HepG2 (cell line): ENCODE data around the gene ANXA9. TPM values are rescaled to one million over a fixed set of nuclear protein-coding genes. Genes with fewer than 3 reads are reported as not detected.

Source experiments
- CBX5 ChIP-seq: sonication (generic); formaldehyde crosslinking; IDR thresholded peaks from 2 replicates; pipeline ENCODE4 v1.4.0; 2020; ENCODE audit warnings: missing genetic modification reagents, borderline replicate concordance
- FOXP1 ChIP-seq, 2 experiments: fragments of 450-650 bp in 1 of 2; IDR thresholded peaks; 2 replicates each; pipeline ENCODE4 v1.6.1; 2017 to 2018; ENCODE audit warnings: antibody characterized with exemption in 1 of 2
- HMG20B ChIP-seq: conservative IDR thresholded peaks from 2 replicates; pipeline ENCODE4 v1.6.1; 2016; ENCODE audit warnings: missing genetic modification reagents, missing compliant biosample characterization
- HMGXB3 ChIP-seq: sonication (generic); formaldehyde crosslinking; IDR thresholded peaks from 2 replicates; pipeline ENCODE4 v1.4.0; 2020; ENCODE audit warnings: missing genetic modification reagents, borderline replicate concordance
- NBN ChIP-seq: fragments of 450-650 bp; conservative IDR thresholded peaks from 2 replicates; pipeline ENCODE4 v1.6.1; 2017
- TARDBP ChIP-seq: sonication (generic); formaldehyde crosslinking; IDR thresholded peaks from 2 replicates; pipeline ENCODE4 v1.8.0; 2022; ENCODE audit warnings: mild to moderate bottlenecking, missing genetic modification reagents
- ZBTB26 ChIP-seq: IDR thresholded peaks from 2 replicates; pipeline ENCODE4 v1.6.1; 2016; ENCODE audit warnings: missing compliant biosample characterization, missing genetic modification reagents, borderline replicate concordance
- ZNF260 ChIP-seq: sonication (generic); formaldehyde crosslinking; IDR thresholded peaks from 2 replicates; pipeline ENCODE4 v1.4.0; 2020; ENCODE audit warnings: missing genetic modification reagents, low read depth, mild to moderate bottlenecking, borderline replicate concordance
- ZNF343 ChIP-seq: sonication (generic); formaldehyde crosslinking; IDR thresholded peaks from 2 replicates; pipeline ENCODE4 v1.4.0; 2020; ENCODE audit warnings: mild to moderate bottlenecking, missing genetic modification reagents
- ZNF512 ChIP-seq: sonication (generic); formaldehyde crosslinking; IDR thresholded peaks from 2 replicates; pipeline ENCODE4 v1.4.0; 2020; ENCODE audit warnings: mild to moderate bottlenecking, missing genetic modification reagents
- ZSCAN22 ChIP-seq: sonication (generic); formaldehyde crosslinking; IDR thresholded peaks from 2 replicates; pipeline ENCODE4 v1.4.0; 2020; ENCODE audit warnings: mild to moderate bottlenecking, missing genetic modification reagents
- polyA plus RNA-seq, 8 experiments: library from polyadenylated mRNA; depleted of rRNA in 3 of 8; stranded (reverse) in 7 of 8; unstranded in 1 of 8; fragments of >200 nt; fragmentation: Illumina TruSeq in 4 of 8; extraction: Trizol in 4 of 8; gene quantifications; 2 replicates each; pipeline versions ENCODE4 v1.2.1 to v1.2.3, GENCODE V29; 2011 to 2016; ENCODE audit warnings: low read depth in 4 of 8, missing spikeins in 1 of 8, mixed read lengths in 1 of 8; ENCODE audit not compliant: insufficient read depth in 1 of 8
- total RNA-seq, 5 experiments: library from RNA; depleted of rRNA; stranded (reverse); fragments of >200 nt; fragmentation: Illumina TruSeq; extraction: Trizol; gene quantifications; 2 replicates each; pipeline ENCODE4 v1.2.3, GENCODE V29; 2016; ENCODE audit warnings: low read depth in 1 of 5
- TF ChIP-seq, protein P1 (sequence below): sonication (generic); formaldehyde crosslinking; IDR thresholded peaks from 2 replicates; pipeline ENCODE4 v1.4.0; 2020; ENCODE audit warnings: missing genetic modification reagents
- TF ChIP-seq, protein P2 (sequence below): IDR thresholded peaks from 2 replicates; pipeline ENCODE4 v1.6.1; 2016; ENCODE audit warnings: missing compliant biosample characterization, missing genetic modification reagents, borderline replicate concordance
- TF ChIP-seq, protein P3 (sequence below): sonication (generic); formaldehyde crosslinking; IDR thresholded peaks from 2 replicates; pipeline ENCODE4 v1.5.0; 2020; ENCODE audit warnings: missing genetic modification reagents

ANXA9 gene
- total and polyA plus RNA-seq, 2 of the 13 experiments (the other 11 are each of a cell fraction or from before 2014, with no cell fraction given) = 13.3 to 23.9 TPM

- TF ChIP-seq, protein P1, sequence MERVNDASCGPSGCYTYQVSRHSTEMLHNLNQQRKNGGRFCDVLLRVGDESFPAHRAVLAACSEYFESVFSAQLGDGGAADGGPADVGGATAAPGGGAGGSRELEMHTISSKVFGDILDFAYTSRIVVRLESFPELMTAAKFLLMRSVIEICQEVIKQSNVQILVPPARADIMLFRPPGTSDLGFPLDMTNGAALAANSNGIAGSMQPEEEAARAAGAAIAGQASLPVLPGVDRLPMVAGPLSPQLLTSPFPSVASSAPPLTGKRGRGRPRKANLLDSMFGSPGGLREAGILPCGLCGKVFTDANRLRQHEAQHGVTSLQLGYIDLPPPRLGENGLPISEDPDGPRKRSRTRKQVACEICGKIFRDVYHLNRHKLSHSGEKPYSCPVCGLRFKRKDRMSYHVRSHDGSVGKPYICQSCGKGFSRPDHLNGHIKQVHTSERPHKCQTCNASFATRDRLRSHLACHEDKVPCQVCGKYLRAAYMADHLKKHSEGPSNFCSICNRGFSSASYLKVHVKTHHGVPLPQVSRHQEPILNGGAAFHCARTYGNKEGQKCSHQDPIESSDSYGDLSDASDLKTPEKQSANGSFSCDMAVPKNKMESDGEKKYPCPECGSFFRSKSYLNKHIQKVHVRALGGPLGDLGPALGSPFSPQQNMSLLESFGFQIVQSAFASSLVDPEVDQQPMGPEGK = peak; percentile 80; the same call in 1 of the 2 replicates
- TF ChIP-seq ZNF512 (no peak), ZSCAN22 (CRISPR knock-in tag) (no peak), TARDBP (CRISPR knock-in tag) (no peak; the same call in 1 of the 2 replicates), HMG20B (CRISPR knock-in tag) (0 out of 2 replicates have a peak, but pooled peaks have one; percentile 47), ZBTB26 (0 out of 2 replicates have a peak, but pooled peaks have one; percentile 31), ZNF260 (CRISPR knock-in tag) (no peak), HMGXB3 (CRISPR knock-in tag) (peak; percentile 28; the same call in 1 of the 2 replicates), ZNF343 (0 out of 2 replicates have a peak, but pooled peaks have one; percentile 18), NBN (no peak), FOXP1 (IDR thresholded peaks at IDR 0.05) (no peak), FOXP1 (CRISPR knock-in tag; IDR thresholded peaks at IDR 0.05) (0 out of 2 replicates have a peak, but pooled peaks have one; percentile 5), CBX5 (CRISPR knock-in tag) (peak; percentile 20; the same call in 1 of the 2 replicates)
- TF ChIP-seq, protein P2, sequence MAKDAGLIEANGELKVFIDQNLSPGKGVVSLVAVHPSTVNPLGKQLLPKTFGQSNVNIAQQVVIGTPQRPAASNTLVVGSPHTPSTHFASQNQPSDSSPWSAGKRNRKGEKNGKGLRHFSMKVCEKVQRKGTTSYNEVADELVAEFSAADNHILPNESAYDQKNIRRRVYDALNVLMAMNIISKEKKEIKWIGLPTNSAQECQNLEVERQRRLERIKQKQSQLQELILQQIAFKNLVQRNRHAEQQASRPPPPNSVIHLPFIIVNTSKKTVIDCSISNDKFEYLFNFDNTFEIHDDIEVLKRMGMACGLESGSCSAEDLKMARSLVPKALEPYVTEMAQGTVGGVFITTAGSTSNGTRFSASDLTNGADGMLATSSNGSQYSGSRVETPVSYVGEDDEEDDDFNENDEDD = peak; percentile 9; the same call in 1 of the 2 replicates
- TF ChIP-seq, protein P3, sequence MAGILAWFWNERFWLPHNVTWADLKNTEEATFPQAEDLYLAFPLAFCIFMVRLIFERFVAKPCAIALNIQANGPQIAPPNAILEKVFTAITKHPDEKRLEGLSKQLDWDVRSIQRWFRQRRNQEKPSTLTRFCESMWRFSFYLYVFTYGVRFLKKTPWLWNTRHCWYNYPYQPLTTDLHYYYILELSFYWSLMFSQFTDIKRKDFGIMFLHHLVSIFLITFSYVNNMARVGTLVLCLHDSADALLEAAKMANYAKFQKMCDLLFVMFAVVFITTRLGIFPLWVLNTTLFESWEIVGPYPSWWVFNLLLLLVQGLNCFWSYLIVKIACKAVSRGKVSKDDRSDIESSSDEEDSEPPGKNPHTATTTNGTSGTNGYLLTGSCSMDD (CRISPR knock-in tag) = no peak
Measured at GRCh38 chr1:150981177-150981804, 801 bp upstream of the ANXA9 start (continued).
